Effector memory CD8-positive, alpha-beta T cell (primary cell): ENCODE data around the gene FAM227B.

Experiments
- ATAC-seq: fragments of 150-1000 bp; cut with Tn5 transposase; replicated peaks from 2 replicates; pipeline ENCODE4 v1.10.0; 2021; ENCODE audit warnings: mild to moderate bottlenecking, moderate library complexity
- DNase-seq, 3 experiments: peaks; one replicate each; pipeline ENCODE4 v3.0.0; 2021
- H3K27ac Mint-ChIP-seq, 2 donors: one replicate each; pipeline ENCODE4 v1.8.0; 2022; ENCODE audit warnings: mild to moderate bottlenecking in 2 of 2, mixed read lengths in 2 of 2, moderate library complexity in 2 of 2
- H3K27me3 Mint-ChIP-seq, 2 donors: one replicate each; pipeline ENCODE4 v1.8.0; 2022; ENCODE audit warnings: mixed read lengths in 2 of 2
- H3K36me3 Mint-ChIP-seq: one replicate; pipeline ENCODE4 v1.8.0; 2022; ENCODE audit warnings: mild to moderate bottlenecking, moderate library complexity, mixed read lengths; ENCODE audit not compliant: insufficient read depth
- H3K4me1 Mint-ChIP-seq, 2 donors: one replicate each; pipeline ENCODE4 v1.8.0; 2022; ENCODE audit warnings: low read depth in 2 of 2, mixed read lengths in 2 of 2
- H3K4me3 Mint-ChIP-seq, 2 donors: one replicate each; pipeline ENCODE4 v1.8.0; 2022; ENCODE audit warnings: mild to moderate bottlenecking in 2 of 2, mixed read lengths in 2 of 2, moderate library complexity in 2 of 2
- H3K9me3 Mint-ChIP-seq, 2 donors: one replicate each; pipeline ENCODE4 v1.8.0; 2022; ENCODE audit warnings: mixed read lengths in 2 of 2

The FAM227B gene

GRCh38 chr15:49331951-49332350 is 288.7 kb downstream of the FAM227B start:
- Mint-ChIP-seq H3K4me3 (no peak overlapping the region), H3K9me3 (no peaks in the 10 kb centered on the region), H3K4me1 (no peaks in the 10 kb centered on the region), H3K36me3 (peaks cover 13% of the 10 kb centered on the region), H3K27me3 (no peaks in the 10 kb centered on the region), H3K27ac (no peak overlapping the region)
- DNase-seq (no peak), ATAC-seq (no peak)

- Mint-ChIP-seq H3K36me3 (peaks cover 13% of the 10 kb centered on the region), H3K9me3 (no peaks in the 10 kb centered on the region), H3K27ac (no peak overlapping the region), H3K27me3 (no peaks in the 10 kb centered on the region), H3K4me1 (no peaks in the 10 kb centered on the region), H3K4me3 (no peak overlapping the region)
- no peak for ATAC-seq
- no peak for DNase-seq
Measured at GRCh38 chr15:49331442-49331841, 289.2 kb downstream of the FAM227B start.

- peaks cover 18% of the 10 kb centered on the region for H3K36me3 Mint-ChIP-seq
- H3K4me1 Mint-ChIP-seq, result no peaks in the 10 kb centered on the region
- no peak overlapping the region for H3K4me3 Mint-ChIP-seq
- no peak for ATAC-seq
- H3K27me3 Mint-ChIP-seq, result no peaks in the 10 kb centered on the region
- H3K27ac Mint-ChIP-seq, result no peak overlapping the region
- no peaks in the 10 kb centered on the region for H3K9me3 Mint-ChIP-seq
- no peak for DNase-seq
Measured at GRCh38 chr15:49330166-49330565, 290.5 kb downstream of the FAM227B start.

GRCh38 chr15:49328941-49329340 is 291.7 kb downstream of the FAM227B start:
- H3K27ac Mint-ChIP-seq, result peak overlapping the region in 1 of 2 donors; percentile 36
- no peaks in the 10 kb centered on the region for H3K27me3 Mint-ChIP-seq
- no peak for ATAC-seq
- no peaks in the 10 kb centered on the region for H3K9me3 Mint-ChIP-seq
- H3K4me1 Mint-ChIP-seq, result no peaks in the 10 kb centered on the region
- H3K4me3 Mint-ChIP-seq, result no peak overlapping the region
- peaks cover 19% of the 10 kb centered on the region for H3K36me3 Mint-ChIP-seq
- no peak for DNase-seq

GRCh38 chr15:49327927-49328326 is 292.7 kb downstream of the FAM227B start:
- H3K4me3 Mint-ChIP-seq, result no peak overlapping the region
- H3K36me3 Mint-ChIP-seq, result peaks cover 25% of the 10 kb centered on the region
- no peaks in the 10 kb centered on the region for H3K4me1 Mint-ChIP-seq

GRCh38 chr15:49323207-49323606 is 297.4 kb downstream of the FAM227B start:
- H3K27ac Mint-ChIP-seq, result no peak overlapping the region
- no peak overlapping the region for H3K4me3 Mint-ChIP-seq
- H3K4me1 Mint-ChIP-seq, result peaks cover 4 to 7% of the 10 kb centered on the region in 2 donors
- DNase-seq, result no peak
- peaks cover 27% of the 10 kb centered on the region for H3K36me3 Mint-ChIP-seq
- no peak for ATAC-seq
- H3K27me3 Mint-ChIP-seq, result no peaks in the 10 kb centered on the region
- H3K9me3 Mint-ChIP-seq, result no peaks in the 10 kb centered on the region

More at GRCh38 chr15:49327927-49328326, 292.7 kb downstream of the FAM227B start:
- Mint-ChIP-seq H3K9me3 (no peaks in the 10 kb centered on the region), H3K27me3 (no peaks in the 10 kb centered on the region), H3K27ac (no peak overlapping the region)
- no peak for DNase-seq
- ATAC-seq, result no peak

- no peak overlapping the region for H3K27ac Mint-ChIP-seq
- peaks cover 20% of the 10 kb centered on the region for H3K36me3 Mint-ChIP-seq
- DNase-seq, result no peak
- no peak overlapping the region for H3K4me3 Mint-ChIP-seq
- H3K4me1 Mint-ChIP-seq, result peaks cover 4 to 7% of the 10 kb centered on the region in 2 donors
- no peaks in the 10 kb centered on the region for H3K27me3 Mint-ChIP-seq
- ATAC-seq, result no peak
- peaks cover 0 to 2% of the 10 kb centered on the region in 2 donors for H3K9me3 Mint-ChIP-seq
Measured at GRCh38 chr15:49320351-49320750, 300.3 kb downstream of the FAM227B start.

GRCh38 chr15:49315391-49315823 is 305.2 kb downstream of the FAM227B start:
- DNase-seq, result no peak
- Mint-ChIP-seq H3K9me3 (peaks cover 0 to 2% of the 10 kb centered on the region in 2 donors), H3K36me3 (peaks cover 5% of the 10 kb centered on the region), H3K4me3 (no peak overlapping the region), H3K27me3 (no peaks in the 10 kb centered on the region), H3K27ac (no peak overlapping the region), H3K4me1 (peaks cover 11 to 25% of the 10 kb centered on the region in 2 donors)
- ATAC-seq, result no peak

GRCh38 chr15:49314716-49315115 is 305.9 kb downstream of the FAM227B start:
- Mint-ChIP-seq H3K27ac (no peak overlapping the region), H3K4me1 (peaks cover 10 to 25% of the 10 kb centered on the region in 2 donors), H3K4me3 (no peak overlapping the region), H3K9me3 (peaks cover 0 to 2% of the 10 kb centered on the region in 2 donors), H3K36me3 (peaks cover 5% of the 10 kb centered on the region), H3K27me3 (no peaks in the 10 kb centered on the region)
- ATAC-seq, result no peak
- DNase-seq, result no peak

GRCh38 chr15:49313650-49314049 is 307.0 kb downstream of the FAM227B start:
- Mint-ChIP-seq H3K4me1 (peaks cover 11 to 25% of the 10 kb centered on the region in 2 donors), H3K27me3 (no peaks in the 10 kb centered on the region), H3K36me3 (peaks cover under 1% of the 10 kb centered on the region), H3K27ac (no peak overlapping the region), H3K4me3 (no peak overlapping the region), H3K9me3 (peaks cover 0 to 2% of the 10 kb centered on the region in 2 donors)
- ATAC-seq (no peak), DNase-seq (no peak)

- peaks cover 18 to 37% of the 10 kb centered on the region in 2 donors for H3K4me1 Mint-ChIP-seq
- no peaks in the 10 kb centered on the region for H3K9me3 Mint-ChIP-seq
- ATAC-seq (no peak), DNase-seq (no peak)
- H3K4me3 Mint-ChIP-seq, result no peak overlapping the region
- no peaks in the 10 kb centered on the region for H3K36me3 Mint-ChIP-seq
- no peaks in the 10 kb centered on the region for H3K27me3 Mint-ChIP-seq
- no peak overlapping the region for H3K27ac Mint-ChIP-seq
Measured at GRCh38 chr15:49309889-49310288, 310.7 kb downstream of the FAM227B start.

GRCh38 chr15:49308686-49309085 is 311.9 kb downstream of the FAM227B start:
- no peak for ATAC-seq
- H3K9me3 Mint-ChIP-seq, result no peaks in the 10 kb centered on the region
- no peak for DNase-seq
- H3K4me3 Mint-ChIP-seq, result no peak overlapping the region
- H3K27ac Mint-ChIP-seq, result no peak overlapping the region
- H3K36me3 Mint-ChIP-seq, result no peaks in the 10 kb centered on the region
- peaks cover 16 to 36% of the 10 kb centered on the region in 2 donors for H3K4me1 Mint-ChIP-seq
- H3K27me3 Mint-ChIP-seq, result no peaks in the 10 kb centered on the region

- Mint-ChIP-seq H3K36me3 (no peaks in the 10 kb centered on the region), H3K9me3 (no peaks in the 10 kb centered on the region), H3K4me3 (no peak overlapping the region), H3K27me3 (no peaks in the 10 kb centered on the region), H3K27ac (no peak overlapping the region), H3K4me1 (peaks cover 20 to 22% of the 10 kb centered on the region in 2 donors)
- ATAC-seq (no peak), DNase-seq (no peak)
Measured at GRCh38 chr15:49306551-49306950, 314.1 kb downstream of the FAM227B start.

- Mint-ChIP-seq H3K9me3 (no peaks in the 10 kb centered on the region), H3K4me3 (no peak overlapping the region), H3K36me3 (no peaks in the 10 kb centered on the region), H3K27me3 (no peaks in the 10 kb centered on the region), H3K27ac (no peak overlapping the region), H3K4me1 (peaks cover 20 to 34% of the 10 kb centered on the region in 2 donors)
- DNase-seq (no peak), ATAC-seq (no peak)
Measured at GRCh38 chr15:49303003-49303402, 317.6 kb downstream of the FAM227B start.

GRCh38 chr15:49301562-49301961 is 319.1 kb downstream of the FAM227B start:
- no peak overlapping the region for H3K27ac Mint-ChIP-seq
- H3K36me3 Mint-ChIP-seq, result peaks cover 3% of the 10 kb centered on the region
- H3K4me1 Mint-ChIP-seq, result peaks cover 18 to 37% of the 10 kb centered on the region in 2 donors
- no peak overlapping the region for H3K4me3 Mint-ChIP-seq
- no peak for DNase-seq
- H3K27me3 Mint-ChIP-seq, result no peaks in the 10 kb centered on the region
- ATAC-seq, result no peak
- no peaks in the 10 kb centered on the region for H3K9me3 Mint-ChIP-seq
